GM21367 (cell line): ENCODE results near the gene CUX1.
"Not testable (repeated sequence)": the region's sequence is repeated elsewhere in the genome, so short reads cannot be mapped to it uniquely, and the experiment has no call there.

ENCODE experiments used
- ATAC-seq: cut with Tn5 transposase; IDR thresholded peaks from one replicate; pipeline ENCODE4 v1.9.1; 2021; ENCODE audit not compliant: unreplicated experiment

CUX1 gene

DNA sequence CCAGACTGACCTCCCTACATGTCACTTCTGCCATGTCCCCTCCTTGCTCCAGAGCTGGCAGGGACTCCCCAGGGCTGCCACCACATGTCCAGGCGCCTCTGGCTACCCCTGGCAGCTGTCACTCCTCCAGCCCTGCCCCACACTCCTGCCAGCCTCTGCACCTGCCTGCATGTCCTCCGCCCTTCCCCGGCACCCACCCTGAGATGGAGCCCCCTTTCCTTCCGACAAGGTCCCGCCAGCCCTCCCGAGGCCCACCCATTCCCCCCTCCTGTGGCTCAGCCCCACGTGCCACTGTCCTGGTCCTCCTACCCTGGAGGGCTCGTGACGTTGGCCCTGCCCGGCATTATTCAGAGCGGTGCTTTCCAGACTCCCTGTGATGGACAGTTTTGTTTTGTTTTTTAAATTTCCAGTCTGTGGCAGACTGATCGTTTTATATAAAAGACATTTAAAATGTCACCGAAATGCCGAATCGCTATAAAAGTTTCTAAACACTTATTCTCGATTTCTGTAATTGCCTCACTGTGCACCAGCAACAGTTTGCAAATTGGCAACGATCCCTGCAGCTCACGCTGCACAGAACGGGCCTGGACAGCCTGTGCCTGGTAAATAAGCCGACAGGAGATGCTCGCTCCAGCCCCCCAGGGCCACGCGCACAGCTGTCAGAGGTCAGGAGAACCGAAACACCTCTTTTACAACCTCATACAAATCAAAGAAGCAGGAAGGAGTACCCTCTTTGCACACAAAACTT lies 358.2 kb downstream of the CUX1 start:
- no peak for ATAC-seq

DNA sequence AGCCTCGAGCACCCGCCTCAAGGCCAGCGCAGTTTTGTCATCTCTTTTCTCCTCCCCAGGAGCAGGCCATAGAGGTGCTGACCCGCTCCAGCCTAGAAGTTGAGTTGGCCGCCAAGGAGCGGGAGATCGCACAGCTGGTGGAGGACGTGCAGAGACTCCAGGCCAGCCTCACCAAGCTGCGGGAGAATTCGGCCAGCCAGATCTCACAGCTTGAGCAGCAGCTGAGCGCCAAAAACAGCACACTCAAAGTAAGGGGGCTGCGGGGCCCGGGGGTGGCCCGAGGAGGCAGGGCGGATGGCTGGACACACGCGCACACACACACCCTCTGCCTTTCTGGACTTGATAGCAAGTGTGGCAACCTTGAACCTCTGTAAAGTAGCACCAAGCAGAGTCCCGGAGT lies 361.0 kb downstream of the CUX1 start:
- ATAC-seq: no peak

DNA sequence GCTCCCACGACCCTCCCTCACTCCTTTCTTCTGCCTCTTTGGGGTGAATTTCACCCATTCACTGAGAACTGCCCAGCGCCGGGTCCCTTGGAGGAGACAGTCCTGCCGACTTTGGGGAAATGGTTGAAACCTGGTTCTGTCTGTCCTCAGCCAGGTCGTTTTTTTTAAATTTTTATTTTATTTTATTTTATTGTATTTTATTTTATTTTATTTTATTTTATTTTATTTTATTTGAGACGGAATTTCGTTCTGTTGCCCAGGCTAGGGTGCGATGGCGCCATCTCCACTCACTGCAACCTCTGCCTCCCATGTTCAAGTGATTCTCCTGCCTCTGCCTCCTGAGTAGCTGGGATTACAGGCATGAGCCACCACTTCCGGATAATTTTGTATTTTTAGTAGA lies 363.3 kb downstream of the CUX1 start:
- no peak for ATAC-seq

DNA sequence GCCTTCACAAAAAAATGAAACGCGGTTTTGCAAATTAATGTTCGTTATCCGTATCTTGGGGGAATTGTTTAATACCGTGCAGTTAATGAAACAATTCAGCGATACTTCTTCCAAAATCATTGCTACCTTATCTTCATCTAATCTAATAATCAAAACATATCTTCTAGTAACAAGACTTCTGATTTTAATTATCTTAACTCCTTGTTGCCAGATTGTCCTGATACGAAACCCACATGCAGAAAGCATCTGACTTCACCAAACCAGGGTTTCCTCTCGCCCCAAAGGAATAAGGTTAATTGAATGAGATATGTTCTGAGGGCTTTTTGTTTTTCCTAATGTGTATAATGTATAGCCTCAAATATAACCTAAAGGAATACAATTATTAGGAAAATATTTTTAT lies 364.1 kb downstream of the CUX1 start:
- no peak for ATAC-seq

DNA sequence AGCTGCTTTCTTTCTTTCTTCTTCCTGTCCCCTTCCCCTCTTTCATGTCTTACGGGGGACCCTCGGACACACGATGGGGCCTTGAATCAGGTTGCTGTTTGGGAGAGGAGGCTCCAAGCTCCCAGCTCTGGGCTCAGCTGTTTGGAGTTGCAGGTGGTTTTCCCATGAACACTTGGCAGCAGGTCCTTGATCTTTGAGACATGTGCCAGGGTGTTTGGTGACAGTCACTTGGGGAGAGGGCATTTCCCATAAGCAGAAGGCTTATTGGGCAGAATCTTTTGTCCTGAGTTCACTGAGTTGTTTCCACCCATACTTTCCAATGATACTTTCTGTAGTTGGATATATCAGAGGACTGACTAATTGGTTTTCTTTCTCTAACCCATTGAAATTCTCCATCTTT lies 364.6 kb downstream of the CUX1 start:
- no peak for ATAC-seq

DNA sequence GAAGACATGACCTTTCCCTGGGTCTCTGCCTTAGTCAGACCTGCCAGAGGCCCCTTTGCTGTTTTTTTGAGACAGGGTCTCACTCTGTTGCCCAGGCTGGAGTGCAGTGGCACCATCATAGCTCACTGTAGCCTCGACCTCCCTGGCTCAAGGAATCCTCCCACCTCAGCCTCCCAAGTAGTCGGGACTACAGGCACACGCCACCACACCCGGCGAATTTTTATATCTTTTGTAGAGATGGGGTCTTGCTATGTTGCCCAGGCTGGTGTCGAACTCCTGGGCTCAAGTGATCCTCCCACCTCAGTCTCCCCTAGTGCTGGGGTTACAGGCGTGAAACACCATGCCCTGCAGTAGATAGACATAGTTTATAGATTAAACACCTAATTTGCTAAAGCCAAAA lies 366.4 kb downstream of the CUX1 start:
- not testable (repeated sequence) for ATAC-seq

DNA sequence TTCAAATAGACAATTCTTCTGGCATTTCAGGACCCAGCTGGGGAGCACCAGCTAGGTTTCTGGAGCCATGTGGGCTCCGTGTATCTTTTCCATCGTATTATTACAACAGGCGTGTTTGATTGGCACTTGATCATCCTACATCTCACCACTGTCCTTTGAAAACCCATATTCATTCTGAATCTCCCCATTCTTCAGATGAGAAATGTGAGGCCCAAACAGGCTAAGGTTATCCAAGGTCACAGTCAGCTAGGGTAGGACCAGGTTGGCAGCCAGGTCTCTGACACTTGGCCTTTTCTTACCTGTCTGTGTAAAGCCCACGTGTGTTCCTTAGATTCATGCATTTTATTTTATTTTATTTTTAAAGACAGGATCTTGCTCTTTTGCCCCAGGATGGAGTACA lies 366.9 kb downstream of the CUX1 start:
- ATAC-seq: no peak

DNA sequence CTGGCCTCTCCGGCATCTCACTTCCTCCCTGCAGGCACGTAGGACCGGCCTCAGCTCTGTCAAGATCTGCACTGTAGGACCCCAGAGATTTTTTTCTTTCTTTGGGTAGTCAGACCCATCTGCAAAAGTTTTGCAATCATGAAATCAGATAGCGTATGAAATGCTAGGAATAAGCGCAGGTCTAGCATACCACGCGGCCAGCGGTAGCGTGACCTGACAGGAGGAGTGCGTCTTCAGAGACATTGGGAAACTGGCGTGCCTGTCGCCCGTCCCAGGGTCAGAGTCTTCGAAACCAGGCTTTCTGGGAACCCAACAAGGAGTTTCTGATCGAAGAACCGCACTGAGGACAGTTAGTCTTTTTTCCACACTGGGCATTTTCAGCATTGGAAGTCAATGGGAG lies 368.4 kb downstream of the CUX1 start:
- no peak for ATAC-seq

DNA sequence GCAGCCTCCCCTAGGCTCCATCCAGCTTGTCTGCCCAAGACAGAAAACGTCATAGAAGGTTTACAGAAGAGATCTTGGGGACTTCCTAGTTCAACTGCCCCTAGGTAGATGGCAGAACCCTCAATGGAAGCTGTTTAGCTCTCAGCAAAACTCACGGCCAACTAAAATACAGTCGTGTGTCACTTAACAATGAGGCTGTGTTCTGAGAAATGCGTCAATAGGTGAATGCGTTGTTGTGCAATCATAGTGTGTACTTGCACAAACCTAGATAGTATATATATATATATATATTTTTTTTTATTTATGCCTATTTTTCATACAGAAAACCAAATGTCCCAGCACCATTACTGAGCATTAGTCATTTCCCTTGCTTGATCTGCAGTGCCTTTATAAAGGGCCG lies 368.9 kb downstream of the CUX1 start:
- ATAC-seq: no peak

DNA sequence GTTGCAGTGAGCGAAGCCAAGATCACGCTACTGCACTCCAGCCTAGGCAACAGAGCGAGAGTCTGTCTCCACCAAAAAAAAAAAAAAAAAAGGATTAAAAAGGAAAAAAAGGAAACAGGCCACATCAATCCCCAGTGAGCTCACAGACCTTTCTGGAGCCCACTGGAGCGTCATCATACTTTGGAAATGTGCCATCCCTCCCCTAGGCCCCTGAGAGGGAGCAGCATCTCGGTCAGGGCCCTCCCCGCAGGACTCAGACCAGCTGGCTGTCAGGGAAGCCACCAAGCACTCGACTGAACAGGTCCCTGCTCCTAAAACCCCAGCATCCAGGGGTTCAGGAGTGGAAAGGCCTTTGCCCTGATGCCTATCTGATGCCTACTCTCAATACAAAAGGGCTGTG lies 371.3 kb downstream of the CUX1 start:
- ATAC-seq: no peak

DNA sequence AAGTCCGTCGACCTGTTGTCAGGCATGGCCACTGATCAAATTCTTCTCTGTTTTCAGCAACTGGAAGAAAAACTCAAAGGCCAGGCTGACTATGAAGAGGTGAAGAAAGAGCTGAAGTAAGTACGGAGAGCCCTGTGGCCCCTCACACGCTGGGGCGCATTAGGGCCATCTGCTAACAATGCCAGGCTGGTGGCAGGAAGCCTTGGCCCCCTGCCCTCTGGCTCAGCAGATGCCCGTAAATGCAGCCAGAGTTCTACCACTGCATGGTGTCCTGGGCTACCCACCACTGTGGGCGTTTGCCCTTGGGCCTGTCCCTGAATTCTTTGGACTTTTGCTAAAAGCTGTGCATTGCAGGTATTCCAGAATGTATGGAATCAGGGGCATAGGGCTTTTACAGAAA lies 372.3 kb downstream of the CUX1 start:
- no peak for ATAC-seq

DNA sequence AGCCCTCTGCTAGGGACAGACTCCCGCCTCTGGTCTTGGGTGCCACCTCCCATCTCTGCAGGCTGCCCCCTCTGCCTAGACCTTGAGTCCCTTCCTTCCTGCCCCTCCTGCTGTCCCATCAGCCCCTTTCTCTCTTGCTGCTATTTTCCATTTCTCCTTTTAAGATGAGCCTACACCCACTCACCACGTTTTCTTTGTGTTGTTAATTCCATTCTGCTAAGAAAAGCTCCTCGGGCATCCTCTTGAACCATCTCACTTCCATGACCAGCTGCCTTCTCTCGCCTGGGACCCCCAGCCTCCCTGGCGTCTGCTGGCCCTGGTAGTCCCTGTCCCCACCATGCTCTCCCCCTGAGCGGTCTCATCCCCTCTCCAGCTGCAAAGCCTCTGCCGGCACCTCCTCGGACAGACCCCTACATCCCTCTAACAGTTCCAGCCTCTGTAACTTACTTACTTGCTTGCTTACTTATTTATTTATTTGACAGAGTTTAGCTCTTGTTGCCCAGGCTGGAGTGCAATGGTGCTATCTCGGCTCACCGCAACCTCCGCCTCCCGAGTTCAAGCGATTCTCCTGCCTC lies 373.4 kb downstream of the CUX1 start:
- ATAC-seq: no peak

DNA sequence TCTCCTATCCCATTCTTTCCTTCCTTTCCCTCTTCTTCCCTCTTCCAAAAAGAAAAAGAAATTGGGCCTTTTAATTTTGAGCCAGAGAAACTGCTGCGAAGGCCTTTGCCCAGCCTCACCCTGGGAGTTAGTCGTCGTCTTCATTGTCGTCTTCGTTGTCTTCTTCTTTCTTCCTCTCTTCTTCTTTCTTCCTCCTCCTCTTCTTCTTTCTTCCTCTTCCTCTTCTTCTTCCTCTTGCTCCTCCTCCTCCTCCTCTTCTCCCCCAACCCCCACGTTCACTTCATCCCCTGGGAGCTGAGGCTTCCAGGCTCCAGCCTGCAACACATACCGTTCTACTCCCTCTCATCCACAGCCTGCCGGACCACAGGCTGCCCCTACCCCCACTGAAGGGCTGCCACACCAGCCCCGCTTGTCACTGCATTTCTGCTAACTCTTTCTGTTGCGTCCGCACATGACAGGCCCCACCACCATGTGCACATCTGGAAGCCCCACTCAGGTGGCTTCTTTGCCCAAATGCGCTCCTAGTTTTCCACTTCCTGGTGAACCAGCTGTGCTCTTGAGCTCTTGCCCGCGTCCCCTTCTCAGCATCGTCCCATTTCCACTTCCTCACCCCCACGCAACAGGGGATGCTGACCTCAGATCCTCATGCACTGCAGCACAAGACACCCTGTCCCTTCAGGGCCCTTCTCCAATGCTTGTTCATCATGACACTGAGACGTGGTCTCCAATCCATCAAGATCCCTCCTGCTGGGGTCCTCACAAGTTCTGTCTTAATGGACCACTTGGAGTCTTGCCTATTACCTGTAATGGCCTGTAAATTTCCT lies 374.3 kb downstream of the CUX1 start:
- no peak for ATAC-seq

DNA sequence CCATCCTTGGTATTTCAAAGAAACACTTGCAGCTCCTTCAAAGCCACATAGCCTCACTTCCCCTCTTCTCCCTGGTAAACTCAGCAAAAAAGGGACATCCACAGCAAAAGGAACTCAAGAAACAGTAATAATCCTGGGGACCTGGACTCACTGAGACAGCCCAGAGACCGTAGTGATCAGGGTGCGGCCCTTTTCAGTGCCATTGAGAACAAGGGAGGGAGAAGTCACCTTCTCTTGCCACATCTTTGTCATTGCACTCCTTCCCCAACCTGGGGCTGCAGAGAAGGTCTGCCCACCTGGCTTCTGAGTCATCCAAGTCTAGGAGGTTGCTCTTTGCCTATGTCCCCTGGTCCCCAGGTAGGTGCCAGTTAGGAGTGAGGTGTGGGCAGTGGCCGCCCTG lies 375.4 kb downstream of the CUX1 start:
- no peak for ATAC-seq

DNA sequence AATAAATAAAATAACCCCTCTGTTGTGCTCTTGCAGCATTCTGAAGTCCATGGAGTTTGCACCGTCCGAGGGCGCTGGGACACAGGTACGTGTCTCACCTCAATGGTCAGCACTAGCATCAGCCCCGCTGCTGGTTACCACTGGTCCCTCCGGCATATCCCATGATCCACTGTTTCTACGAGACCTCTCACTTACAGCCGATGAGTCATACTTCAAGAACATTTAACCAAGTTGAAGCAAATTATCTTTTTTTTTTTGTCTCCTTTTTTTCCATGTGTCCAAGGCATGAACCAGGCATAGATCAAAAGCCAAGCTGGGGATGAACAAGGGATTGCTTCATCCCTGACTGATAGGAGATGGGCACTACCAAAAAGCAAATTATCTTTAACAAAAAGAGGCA lies 376.4 kb downstream of the CUX1 start:
- no peak for ATAC-seq

DNA sequence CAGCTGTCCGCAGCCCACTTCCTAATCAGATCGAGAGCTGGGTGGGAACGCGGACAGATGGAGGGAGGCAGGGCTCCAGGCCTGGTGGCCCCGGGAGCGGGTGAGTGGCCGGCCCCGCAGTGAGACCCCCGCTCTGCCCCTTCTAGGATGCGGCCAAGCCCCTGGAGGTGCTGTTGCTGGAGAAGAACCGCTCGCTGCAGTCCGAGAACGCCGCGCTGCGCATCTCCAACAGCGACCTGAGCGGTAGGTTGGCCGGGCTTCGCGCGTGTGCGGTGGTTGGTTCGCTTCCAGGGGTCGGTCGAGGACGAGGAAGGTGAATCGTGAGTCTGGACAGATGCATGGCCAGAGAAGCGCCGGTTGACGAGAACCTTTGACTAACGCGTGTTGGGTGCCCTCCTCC lies 377.9 kb downstream of the CUX1 start:
- ATAC-seq: no peak

DNA sequence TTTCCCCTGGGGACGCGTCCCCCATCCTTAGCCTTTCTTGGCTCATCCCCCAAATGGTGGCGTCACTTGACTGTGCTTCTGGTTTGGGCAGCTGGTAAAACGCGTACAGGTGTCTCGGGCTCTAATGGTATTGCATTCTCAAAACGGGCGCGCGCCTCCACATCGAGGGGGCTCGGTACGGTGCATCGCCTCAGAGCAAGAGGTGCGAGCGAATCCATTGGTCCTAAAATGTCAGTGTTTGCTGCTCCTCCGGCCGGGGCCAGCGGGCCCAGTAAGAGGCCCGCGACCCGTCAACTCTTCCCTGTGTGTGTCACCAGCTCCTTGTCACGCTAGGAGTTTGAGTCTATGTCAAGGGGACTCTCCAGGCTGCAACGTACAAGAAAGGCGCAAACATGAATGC lies 378.6 kb downstream of the CUX1 start:
- no peak for ATAC-seq

DNA sequence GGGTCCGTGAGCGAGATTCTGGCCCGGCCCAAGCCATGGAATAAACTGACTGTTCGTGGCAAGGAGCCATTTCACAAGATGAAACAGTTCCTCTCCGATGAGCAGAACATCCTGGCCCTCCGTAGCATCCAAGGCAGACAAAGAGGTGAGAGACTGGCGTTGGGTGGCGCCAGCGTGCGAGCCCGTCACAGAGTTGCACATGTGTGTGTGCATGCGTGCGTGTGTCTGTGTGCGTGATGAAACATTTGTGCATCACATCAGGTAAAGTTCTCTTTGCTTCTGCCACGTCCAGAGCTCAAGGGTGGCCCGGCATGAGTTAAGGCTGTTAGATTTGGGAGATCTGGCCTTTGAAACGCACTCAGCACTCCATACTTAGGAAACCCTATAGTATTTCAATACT lies 379.7 kb downstream of the CUX1 start:
- ATAC-seq: no peak

DNA sequence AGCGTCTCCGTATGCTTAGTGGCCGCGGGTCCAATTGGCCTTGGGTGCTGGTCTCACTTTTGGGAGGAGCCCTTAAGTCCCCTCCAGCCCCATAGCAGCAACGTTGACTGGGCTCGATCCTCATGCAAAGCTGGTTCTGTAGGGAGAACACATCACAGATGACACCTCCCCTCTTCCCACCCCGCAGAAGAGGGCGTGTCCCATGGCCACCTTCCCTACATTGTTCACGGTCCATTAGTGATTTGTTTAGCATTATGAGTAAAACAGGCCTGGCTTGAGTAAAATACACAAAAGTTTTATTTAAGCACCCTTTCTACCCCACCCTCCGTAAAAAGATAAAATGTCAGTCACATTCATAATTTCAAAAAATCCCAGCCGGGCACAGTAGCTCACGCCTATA lies 380.2 kb downstream of the CUX1 start:
- ATAC-seq: no peak

DNA sequence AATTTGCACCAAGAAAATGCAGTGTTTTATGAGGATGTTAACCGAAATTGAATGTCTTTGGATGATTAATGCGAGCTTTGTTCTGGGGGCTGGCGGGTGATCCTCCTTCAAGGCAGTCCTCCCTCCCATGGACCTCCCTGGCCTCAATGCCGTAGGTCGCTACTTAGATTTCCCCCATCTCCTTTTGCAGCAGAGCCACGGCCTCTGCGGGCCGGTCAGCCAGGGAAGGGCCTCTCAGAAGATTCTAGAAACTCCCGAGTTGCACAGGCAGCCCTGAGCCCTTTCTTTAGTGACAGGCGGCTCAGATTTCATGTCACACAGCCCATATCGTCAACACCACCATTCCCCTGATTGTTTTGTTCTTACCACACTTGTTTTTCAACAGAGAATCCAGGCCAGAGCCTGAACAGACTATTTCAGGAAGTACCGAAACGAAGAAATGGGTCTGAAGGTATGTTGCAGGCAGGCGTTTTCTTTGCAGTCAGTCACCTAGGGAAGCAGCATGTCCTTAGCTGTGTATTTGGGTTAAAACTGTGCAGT lies 381.1 kb downstream of the CUX1 start:
- ATAC-seq: no peak

DNA sequence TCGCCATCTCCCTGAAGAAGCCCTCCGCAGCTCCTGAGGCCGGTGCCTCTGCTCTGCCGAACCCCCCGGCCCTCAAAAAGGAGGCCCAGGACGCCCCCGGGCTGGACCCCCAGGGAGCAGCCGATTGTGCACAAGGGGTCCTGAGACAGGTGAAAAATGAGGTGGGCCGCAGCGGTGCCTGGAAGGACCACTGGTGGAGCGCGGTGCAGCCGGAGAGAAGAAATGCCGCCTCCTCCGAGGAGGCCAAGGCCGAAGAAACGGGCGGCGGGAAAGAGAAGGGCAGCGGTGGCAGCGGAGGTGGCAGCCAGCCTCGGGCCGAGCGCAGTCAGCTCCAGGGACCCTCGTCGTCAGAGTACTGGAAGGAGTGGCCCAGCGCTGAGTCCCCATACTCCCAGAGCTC lies 384.1 kb downstream of the CUX1 start:
- no peak for ATAC-seq

DNA sequence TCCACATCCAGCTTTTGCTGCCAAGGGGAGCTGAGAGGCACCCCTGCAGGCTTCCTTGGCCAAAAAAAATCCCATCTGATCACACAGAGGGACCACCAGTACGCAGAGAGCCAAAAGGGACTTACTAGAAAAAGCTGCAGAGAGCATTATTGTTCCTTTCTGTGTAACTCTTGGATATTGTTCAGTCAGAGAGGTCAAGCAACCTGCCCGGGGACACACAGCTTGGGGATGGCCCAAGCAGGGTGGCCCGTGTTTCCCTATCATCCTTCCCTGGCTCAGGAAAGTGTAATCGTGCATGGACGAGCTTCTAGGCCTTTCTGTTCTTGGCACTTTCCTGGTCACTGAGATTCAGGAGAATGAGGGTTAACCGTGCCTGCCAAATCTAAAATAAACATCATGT lies 385.1 kb downstream of the CUX1 start:
- no peak for ATAC-seq
